Measurements from ENCODE around the gene RFX2. TPM values are rescaled to one million over a fixed set of nuclear protein-coding genes. Genes with fewer than 3 reads are reported as not detected.
A peak's percentile ranks its signal among the peaks of the same experiment; 100 is the strongest.

Gene RFX2
- total RNA-seq, 1 experiment from 2014 or later: 3.7 TPM

DNA sequence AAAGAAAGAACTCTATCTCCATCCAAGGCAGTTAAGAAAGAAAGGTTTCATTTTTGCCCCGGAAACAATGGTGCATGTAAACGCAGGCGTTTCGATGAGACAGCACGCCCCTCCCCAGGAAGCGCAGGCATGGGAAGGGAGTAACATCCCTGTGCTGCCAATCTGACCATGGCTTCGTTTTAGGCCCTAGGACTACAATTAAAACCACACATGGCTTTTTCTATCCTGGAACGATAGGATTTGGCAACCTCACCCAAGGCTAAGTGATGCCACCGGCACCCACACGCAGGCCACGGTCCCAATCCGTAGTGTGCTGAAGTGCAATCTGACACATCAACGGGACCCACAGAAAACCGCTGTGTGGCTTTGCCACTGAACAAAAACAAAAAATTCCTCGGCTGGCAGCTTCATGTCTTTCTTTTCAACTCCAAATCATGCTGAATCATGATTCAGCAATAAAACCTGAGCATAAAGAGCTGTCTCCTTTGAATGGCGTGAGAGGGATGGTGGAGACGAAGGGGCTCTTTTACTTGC lies 156.6 kb downstream of the RFX2 start:
- H3K4me3 Mint-ChIP-seq: peak overlapping the region in 1 of 2 experiments; percentile 52; a peak in 1 of 5 replicates
- Histone ChIP-seq H4K5ac (ENCODE audit: insufficient read length, low read depth, low read length) (no peak overlapping the region), H3K79me1 (ENCODE audit: insufficient read depth, low read depth, low read length, poor library complexity, severe bottlenecking) (peaks cover 3% of the 10 kb centered on the region), H3T11ph (ENCODE audit: low read length) (no peak overlapping the region), H3K23ac (ENCODE audit: insufficient read length, low read depth, low read length) (no peak overlapping the region), H3K27ac (ENCODE audit: insufficient read length, low read depth, low read length) (no peak overlapping the region), H3K56ac (ENCODE audit: insufficient read length, low read depth, low read length) (no peak overlapping the region), H3K4me1 (ENCODE audit: insufficient read depth, low read length) (peaks cover 34% of the 10 kb centered on the region), H4K91ac (ENCODE audit: insufficient read length, low read depth, low read length) (no peak overlapping the region), H3K27me3 (ENCODE audit: insufficient read depth, low read length) (no peaks in the 10 kb centered on the region), H2BK20ac (ENCODE audit: low read depth, low read length, poor library complexity, severe bottlenecking) (no peak overlapping the region), H3K4ac (ENCODE audit: low read depth, low read length) (no peak overlapping the region), H4K20me1 (ENCODE audit: control insufficient read depth, insufficient read depth, insufficient read length) (no peaks in the 10 kb centered on the region), H2BK15ac (ENCODE audit: low read depth, low read length) (no peak overlapping the region), H3K79me2 (ENCODE audit: insufficient read depth, low read length) (peaks cover 16% of the 10 kb centered on the region; the same call in 1 of the 2 replicates), H3K4me2 (ENCODE audit: insufficient read depth, insufficient read length, low read length) (no peak overlapping the region), H2BK12ac (ENCODE audit: insufficient read length, low read depth, low read length) (no peak overlapping the region), H3K18ac (ENCODE audit: insufficient read length, low read depth, low read length) (no peak overlapping the region), H2BK120ac (ENCODE audit: low read depth, low read length, poor library complexity, severe bottlenecking) (no peak overlapping the region), H2AFZ (ENCODE audit: low read length) (no peak overlapping the region), H3K9me3 (ENCODE audit: control insufficient read depth, low read depth, low read length) (no peaks in the 10 kb centered on the region), H3K9ac (ENCODE audit: extremely low read depth, insufficient read length, low read length) (no peak overlapping the region), H4K8ac (replicated peaks; ENCODE audit: insufficient read length, low read depth, low read length) (no peak overlapping the region), H3K14ac (ENCODE audit: insufficient read depth, low read length) (no peak overlapping the region), H2AK5ac (ENCODE audit: insufficient read length, low read length) (no peak overlapping the region), H3K23me2 (ENCODE audit: insufficient read length, low read depth, low read length, poor library complexity, severe bottlenecking) (no peaks in the 10 kb centered on the region), H2BK5ac (ENCODE audit: insufficient read length, low read length) (no peak overlapping the region)
- peaks cover 91 to 92% of the 10 kb centered on the region in 2 experiments for H3K4me1 Mint-ChIP-seq
- DNase-seq: no peak
- peak overlapping the region in 2 of 3 experiments; percentile 59 to 90; a peak in 5 of 7 replicates for H3K27ac Mint-ChIP-seq
- no peaks in the 10 kb centered on the region for H3K9me3 Mint-ChIP-seq
- no CpG with 5 or more reads among the region's 17 CpGs for WGBS (ENCODE audit: extremely low coverage, insufficient read length, low lambda C conversion rate)
- TF ChIP-seq, protein P1, sequence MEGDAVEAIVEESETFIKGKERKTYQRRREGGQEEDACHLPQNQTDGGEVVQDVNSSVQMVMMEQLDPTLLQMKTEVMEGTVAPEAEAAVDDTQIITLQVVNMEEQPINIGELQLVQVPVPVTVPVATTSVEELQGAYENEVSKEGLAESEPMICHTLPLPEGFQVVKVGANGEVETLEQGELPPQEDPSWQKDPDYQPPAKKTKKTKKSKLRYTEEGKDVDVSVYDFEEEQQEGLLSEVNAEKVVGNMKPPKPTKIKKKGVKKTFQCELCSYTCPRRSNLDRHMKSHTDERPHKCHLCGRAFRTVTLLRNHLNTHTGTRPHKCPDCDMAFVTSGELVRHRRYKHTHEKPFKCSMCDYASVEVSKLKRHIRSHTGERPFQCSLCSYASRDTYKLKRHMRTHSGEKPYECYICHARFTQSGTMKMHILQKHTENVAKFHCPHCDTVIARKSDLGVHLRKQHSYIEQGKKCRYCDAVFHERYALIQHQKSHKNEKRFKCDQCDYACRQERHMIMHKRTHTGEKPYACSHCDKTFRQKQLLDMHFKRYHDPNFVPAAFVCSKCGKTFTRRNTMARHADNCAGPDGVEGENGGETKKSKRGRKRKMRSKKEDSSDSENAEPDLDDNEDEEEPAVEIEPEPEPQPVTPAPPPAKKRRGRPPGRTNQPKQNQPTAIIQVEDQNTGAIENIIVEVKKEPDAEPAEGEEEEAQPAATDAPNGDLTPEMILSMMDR (conservative IDR thresholded peaks at IDR 0.05): no peak
- peaks cover 1% of the 10 kb centered on the region; the same call in 1 of the 2 replicates for H3K27me3 Mint-ChIP-seq (ENCODE audit: low read depth)
- H3K36me3 Mint-ChIP-seq (ENCODE audit: insufficient read depth in 1 of 3, low read depth in 3 of 3): peaks cover 0 to 13% (median 4%) of the 10 kb centered on the region in 3 experiments; a peak in 6 of 7 replicates
